GM12878 (cell line): ENCODE data around the gene TMPRSS9. TPM values are rescaled to one million over a fixed set of nuclear protein-coding genes. Genes with fewer than 3 reads are reported as not detected.

Experiments
- ASH2L ChIP-seq: fragments of 300-600, 200-600 bp; sonication (generic); IDR thresholded peaks from 2 replicates; pipeline ENCODE4 v1.6.1; 2017; ENCODE audit warnings: low read depth, mild to moderate bottlenecking, borderline replicate concordance
- BRCA1 ChIP-seq: IDR thresholded peaks from 2 replicates; pipeline ENCODE4 v1.6.1; 2011; ENCODE audit warnings: low read depth, low read length, improper control_type of control experiment
- CEBPZ ChIP-seq: fragments of 150-350 bp; IDR thresholded peaks from 2 replicates; pipeline ENCODE4 v1.6.1; 2016; ENCODE audit warnings: low read depth, low read length
- PRDM15 ChIP-seq: fragments of 450-650 bp; formaldehyde crosslinking; IDR thresholded peaks from 2 replicates; pipeline ENCODE4 v1.4.0; 2020; ENCODE audit warnings: mild to moderate bottlenecking, moderate library complexity
- RCOR1 ChIP-seq: conservative IDR thresholded peaks from 2 replicates; pipeline ENCODE4 v1.6.1; 2012; ENCODE audit warnings: low read depth, low read length, improper control_type of control experiment
- REST ChIP-seq: IDR thresholded peaks from 2 replicates; pipeline ENCODE4 v1.6.1; 2012; ENCODE audit warnings: mild to moderate bottlenecking, low read depth, low read length
- ZBTB40 ChIP-seq: fragments of 450-650 bp; IDR thresholded peaks from 2 replicates; pipeline ENCODE4 v1.6.1; 2016; ENCODE audit warnings: mild to moderate bottlenecking, moderate library complexity, borderline replicate concordance
- ZNF687 ChIP-seq: fragments of 450-650 bp; IDR thresholded peaks from 2 replicates; pipeline ENCODE4 v1.6.1; 2017; ENCODE audit warnings: mild to moderate bottlenecking, moderate library complexity
- polyA plus RNA-seq, 11 experiments: library from polyadenylated mRNA; depleted of rRNA in 4 of 11; unstranded in 6 of 11; stranded (reverse) in 5 of 11; fragments of >200 nt; fragmentation: Nextera tagmentation in 4 of 11; fragmentation: Illumina TruSeq in 1 of 11; extraction: Ambion mirVana in 4 of 11; extraction: Trizol in 1 of 11; gene quantifications; 1 replicate in 1 of 11; 2 replicates in 10 of 11; pipeline versions ENCODE4 v1.2.1 to v1.2.3, GENCODE V29; 2011 to 2016; ENCODE audit warnings: inconsistent platforms in 2 of 11, missing spikeins in 2 of 11, low read depth in 1 of 11
- total RNA-seq, 4 experiments: library from RNA; depleted of rRNA in 3 of 4; stranded (reverse); fragments of >200 nt in 3 of 4; fragmentation: Illumina TruSeq in 1 of 4; extraction: Trizol in 1 of 4; gene quantifications; 2 replicates each; pipeline versions ENCODE4 v1.2.1 to v1.2.3, GENCODE V29; 2013 to 2021

TMPRSS9 gene
- total and polyA plus RNA-seq, 10 of the 15 experiments (the other 5 are each of a cell fraction or from before 2014, with no cell fraction given), result 0.24 TPM; not detected in 9

GRCh38 chr19:2343289-2343982 lies 16.6 kb upstream of the TMPRSS9 start (continued):
- TF ChIP-seq BRCA1 (no peak), REST (no peak), ZBTB40 (no peak), PRDM15 (CRISPR knock-in tag) (no peak), CEBPZ (no peak), ZNF687 (no peak), RCOR1 (no peak), ASH2L (no peak)
